GM19452 (cell line): ENCODE results near the gene MORN3.
A peak's percentile ranks its signal among the peaks of the same experiment; 100 is the strongest.
"Not testable (repeated sequence)": the region's sequence is repeated elsewhere in the genome, so short reads cannot be mapped to it uniquely, and the experiment has no call there.

Experiments used
- ATAC-seq: cut with Tn5 transposase; IDR thresholded peaks from one replicate; pipeline ENCODE4 v1.9.1; 2021; ENCODE audit not compliant: unreplicated experiment

MORN3 gene, protein sequence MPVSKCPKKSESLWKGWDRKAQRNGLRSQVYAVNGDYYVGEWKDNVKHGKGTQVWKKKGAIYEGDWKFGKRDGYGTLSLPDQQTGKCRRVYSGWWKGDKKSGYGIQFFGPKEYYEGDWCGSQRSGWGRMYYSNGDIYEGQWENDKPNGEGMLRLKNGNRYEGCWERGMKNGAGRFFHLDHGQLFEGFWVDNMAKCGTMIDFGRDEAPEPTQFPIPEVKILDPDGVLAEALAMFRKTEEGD

DNA sequence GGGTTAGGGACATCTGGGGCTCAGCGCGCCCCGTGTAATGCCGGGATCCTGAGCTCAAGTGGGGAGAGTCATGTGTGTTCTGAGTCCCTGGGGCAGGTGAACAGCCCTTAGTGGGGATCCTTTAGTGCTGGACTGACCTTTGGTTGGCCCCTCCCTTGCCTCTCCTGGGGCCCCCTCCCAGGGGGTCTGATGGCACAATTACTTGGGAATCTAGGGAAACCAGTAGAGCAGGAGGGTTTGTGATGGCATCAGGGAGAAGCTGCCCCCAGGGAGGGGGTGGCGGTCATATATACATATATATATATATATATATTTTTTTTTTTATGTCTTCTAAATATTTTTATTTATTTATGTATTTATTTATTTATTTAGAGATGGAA is at the start of gene MORN3:
Gene MORN3, minus strand, starts transcription at position 134 of the 380 bp plus-strand sequence. CDS start 171 bp downstream, outside the sequence.
- ATAC-seq = no peak

DNA sequence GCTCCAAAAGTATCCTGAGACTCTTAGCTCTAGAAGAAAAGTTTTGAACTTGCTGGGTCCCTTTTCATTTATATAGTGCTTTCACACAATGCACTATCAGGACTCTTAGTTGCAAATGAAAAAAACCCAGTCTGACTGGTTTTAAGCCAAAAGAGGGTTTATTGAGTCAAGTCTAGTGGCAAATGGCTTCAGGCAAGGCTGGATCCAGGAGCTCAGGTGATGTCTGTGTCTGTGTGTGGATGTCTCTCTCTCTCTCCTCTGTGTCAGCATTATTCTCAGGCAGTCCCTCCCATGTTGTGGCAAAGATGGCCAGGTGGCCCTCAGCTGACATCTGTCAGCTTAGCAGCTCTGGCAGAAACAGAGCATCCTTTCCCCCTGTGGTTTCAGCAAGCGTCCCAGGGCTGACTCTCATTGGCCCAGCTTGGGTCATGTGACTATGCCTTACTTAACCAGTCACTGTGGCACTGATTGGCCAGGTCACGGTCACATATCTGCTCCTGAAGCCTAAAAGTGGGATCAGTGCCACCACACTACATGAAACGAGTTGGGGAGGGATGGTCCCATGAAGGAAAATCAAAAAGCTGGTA is 49.3 kb upstream of the MORN3 start:
- no peak for ATAC-seq

DNA sequence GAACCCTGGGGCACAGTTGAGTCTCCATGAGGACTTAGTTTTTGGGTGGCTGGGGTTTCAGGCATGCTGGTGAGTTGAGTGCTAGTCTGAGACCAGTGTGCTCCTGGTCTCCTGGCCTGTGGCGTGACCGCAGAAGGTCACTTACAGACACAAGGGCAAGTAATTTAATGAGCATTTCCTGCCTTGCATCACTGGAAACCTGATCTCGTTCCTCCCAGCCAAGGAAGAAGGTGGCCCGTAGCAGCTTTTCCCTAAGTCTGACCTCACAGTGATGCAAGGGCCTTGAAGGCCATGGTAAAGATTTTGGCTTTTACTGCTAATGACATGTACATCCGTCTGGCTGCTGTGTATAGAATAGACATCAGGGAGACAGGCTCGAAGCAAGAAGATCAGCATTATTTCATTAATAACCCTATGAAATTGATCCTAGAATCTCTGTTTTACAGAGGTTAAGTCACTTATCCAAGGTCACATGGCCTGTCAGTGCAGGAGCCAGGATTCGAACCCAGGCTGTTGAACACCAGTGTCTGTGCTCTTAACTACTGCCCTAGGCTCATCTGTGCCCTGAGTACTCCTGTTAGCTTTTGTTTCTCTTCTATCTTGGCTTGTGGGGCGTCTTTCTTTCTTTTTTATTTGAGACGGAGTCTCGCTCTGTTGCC is 47.7 kb upstream of the MORN3 start:
- no peak for ATAC-seq

DNA sequence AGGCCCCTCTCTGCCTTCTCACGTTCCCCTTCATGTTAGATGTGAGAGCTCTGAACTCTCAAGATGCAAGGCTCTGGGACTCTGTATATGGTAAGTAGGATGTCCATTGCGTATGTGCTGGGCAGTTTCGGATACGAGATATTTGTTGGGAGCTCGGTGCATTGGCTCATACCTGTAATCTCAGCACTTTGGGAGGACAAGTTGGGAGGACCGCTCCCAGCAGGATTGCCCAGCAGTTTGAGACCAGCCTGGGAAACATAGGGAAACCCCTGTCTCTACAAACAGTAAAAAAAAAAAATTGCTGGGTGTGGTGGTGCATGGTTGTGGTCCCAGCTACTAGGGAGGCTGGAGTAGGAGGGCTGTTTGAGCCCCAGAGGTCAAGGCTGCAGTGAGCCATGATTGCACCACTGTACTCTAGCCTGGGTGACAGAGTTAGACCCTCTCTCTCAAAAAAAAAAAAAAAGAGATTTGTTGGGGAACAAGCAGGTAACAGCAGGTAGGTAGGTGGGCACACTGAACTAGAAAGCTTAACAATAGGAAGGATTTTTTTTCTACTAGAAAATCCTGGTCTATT is 46.5 kb upstream of the MORN3 start:
- ATAC-seq = no peak

DNA sequence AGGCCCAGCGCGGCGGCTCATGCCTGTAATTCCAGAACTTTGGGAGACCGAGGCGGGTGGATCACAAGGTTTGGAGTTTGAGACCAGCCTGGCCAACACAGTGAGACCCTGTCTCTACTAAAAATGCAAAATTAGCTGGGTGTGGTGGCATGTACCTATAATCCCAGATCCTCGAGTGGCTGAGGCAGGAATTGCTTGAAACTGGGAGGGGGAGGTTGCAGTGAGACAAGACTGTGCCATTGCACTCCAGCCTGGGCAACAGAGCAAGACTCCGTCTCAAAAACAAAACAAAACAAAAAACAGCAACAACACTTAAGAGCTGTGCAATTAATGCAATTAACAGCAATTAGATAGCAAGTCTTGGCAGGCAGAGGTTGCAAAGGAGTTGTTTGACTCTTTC is 45.6 kb upstream of the MORN3 start:
- ATAC-seq = not testable (repeated sequence)

DNA sequence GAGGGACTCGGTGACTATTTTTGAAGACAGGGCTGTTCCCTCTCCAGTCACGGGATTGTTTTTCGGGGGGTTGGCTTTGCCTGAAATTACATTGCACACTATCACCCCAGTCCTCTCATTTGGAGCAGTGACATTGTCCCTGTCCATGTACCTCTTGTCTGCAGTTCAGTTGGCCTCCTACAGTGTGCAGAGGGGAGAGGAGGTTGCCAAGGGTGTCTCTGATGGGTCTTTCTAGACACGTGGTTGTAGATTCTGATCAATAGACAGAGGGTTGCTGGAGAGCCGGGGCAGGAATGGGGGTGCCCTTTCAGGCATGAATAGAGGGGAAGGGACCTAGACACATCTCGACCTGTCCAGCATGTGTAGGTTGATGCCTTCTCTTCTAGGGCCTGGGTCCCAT is 44.3 kb upstream of the MORN3 start:
- ATAC-seq = no peak

DNA sequence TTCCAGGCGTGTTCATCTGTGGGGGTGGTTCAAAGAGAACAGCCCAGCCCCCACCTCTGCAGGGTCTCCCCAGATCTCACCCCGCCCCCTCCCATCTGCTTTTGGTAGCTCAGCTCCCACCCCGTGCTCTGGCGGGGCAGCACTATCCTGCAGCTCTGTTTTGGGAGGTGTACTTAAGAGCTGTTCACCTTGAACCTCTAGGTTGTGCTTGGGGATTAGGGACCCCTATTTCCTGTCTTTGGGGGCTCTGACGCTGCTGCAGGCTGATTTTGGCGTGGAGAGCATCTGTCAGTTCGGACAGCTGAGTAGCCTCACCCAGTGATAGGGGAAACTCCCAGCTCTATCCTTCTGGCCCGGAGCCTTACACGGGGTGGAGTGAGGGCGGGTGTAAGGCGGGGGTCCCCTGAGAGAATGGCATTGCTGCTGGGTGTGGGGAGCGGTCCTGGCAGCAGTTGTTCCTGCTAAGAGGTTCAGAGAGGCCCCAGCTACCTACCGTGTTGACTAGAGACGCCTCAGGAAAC is 43.9 kb upstream of the MORN3 start:
- no peak for ATAC-seq

DNA sequence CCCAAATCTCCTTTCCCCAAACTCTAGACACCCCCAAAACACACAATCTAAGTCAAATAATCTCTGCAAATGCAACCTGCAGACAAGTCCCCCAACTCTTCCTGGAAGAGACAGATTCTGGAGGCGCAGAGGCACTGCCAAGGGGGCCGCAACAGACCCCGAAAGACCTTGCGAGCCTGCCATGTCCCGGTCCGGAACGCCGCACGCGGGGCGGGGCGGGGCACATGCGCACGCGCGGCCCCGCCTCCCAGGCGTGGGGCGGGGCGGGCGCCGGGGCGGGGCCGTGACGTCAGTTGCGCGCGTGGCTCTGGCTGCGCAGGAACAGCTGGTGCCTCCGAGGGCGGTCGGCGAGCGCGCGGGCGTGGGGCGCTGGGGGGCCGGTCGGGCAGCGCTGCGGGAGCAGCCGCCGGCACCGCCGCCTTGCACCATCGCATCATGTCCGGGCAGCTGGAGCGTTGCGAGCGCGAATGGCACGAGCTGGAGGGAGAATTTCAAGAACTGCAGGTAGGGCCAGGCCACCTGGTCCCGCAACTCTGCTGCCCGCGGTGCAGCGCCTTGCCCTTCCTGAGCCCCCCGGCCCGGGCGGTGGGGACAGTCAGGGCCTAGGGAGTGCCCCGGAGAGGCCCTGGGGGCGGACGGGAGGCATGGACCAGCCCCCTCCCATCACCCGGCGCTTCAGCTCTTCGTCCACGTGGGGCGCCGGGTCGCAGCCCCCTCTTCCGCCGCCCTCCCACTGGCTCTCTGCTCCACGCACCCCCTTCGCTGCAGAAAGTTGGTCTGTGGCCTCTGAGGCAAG is 43.2 kb upstream of the MORN3 start, which contains the start of gene TMEM120B:
Gene TMEM120B, plus strand, starts transcription at position 292 of the 796 bp plus-strand sequence. Its CDS starts 144 bp downstream, at position 436.
- peak; percentile 81 for ATAC-seq

DNA sequence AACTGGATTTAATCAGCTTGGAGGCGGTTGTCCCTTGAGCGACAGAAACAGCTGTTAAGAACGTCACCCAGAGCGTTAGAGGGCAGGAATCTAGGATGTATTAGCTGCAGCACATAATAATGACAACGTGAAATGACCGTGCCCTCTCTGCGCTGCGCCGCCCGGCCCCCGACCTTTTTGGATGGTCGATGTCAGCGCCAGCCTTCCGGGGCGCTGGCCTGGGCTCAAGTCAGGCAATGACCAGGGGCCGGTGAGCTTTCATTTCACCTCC is 42.7 kb upstream of the MORN3 start:
- peak; percentile 42 for ATAC-seq

DNA sequence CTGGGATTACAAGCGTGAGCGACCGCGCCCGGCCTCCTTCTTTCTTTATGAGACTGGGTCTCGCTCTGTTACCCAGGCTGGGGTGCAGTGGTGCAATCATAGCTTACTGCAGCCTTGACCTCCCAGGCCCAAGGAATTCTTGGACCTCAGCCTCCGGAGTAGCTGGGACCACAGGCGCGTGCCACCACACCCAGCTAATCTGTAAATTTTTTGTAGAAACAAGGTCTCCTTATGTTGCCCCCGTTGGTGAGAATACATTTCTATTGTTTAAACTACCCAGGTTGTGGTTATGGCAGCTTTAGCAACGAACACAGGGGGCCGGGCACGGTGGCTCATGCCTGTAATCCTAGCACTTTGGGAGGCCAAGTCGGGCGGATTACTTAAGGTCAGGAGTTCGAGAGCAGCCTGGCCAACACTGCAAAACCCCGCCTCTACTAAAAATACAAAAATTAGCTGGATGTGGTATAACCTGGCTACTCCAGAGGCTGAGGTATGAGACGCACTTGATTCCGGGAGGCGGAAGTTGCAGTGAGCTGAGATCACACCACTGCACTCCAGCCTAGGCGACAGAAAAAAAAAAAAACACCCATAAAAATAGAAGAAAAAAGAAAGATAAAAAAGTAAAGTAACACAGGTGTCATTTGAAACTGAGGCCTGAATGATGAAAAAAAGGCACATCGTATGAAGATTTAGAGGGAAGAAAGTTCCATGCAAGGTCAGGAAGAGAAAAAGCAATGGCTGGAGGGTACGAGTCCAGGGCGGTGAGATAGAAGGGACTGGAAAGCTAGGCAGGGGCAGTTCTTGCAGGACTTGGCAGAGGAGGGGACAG is 42.1 kb upstream of the MORN3 start:
- ATAC-seq = no peak

DNA sequence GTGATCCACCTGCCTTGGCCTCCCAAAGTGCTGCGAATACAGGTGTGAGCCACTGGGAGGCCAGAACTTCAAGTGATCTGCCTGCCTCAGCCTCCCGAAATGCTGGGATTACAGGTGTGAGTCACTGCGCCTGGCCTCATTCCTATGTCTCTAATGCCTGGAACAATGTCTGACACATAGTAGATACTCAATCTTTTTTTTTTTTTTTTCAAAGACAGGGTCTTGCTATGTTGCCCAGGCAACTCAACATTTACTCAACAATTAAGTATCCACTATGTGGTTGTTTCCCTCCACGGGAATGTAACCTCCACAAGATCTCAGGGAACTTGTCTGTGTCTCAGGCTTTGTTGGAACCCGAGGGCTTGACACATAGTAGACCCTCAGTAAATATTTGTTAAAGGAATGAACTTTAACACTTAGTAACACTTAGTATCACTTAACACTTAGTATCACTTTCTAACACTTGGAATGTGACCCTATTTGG is 40.1 kb upstream of the MORN3 start:
- no peak for ATAC-seq

DNA sequence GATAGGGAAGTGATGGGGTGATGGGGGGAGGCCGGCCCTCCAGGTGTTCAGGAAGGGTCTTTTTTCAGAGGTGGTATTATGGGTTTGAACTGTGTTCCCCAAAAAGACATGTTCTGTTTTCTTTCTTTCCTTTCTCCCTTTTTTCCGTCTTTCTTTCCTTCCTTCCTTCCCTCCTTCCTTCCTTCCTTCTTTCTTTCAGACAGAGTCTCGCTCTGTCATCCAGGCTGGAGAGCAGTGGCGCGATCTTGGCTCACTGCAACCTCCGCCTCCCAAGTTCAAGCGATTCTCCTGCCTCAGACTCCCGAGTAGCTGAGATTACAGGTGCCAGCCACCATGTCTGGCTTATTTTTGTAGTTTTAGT is 39.6 kb upstream of the MORN3 start:
- ATAC-seq = not testable (repeated sequence)

DNA sequence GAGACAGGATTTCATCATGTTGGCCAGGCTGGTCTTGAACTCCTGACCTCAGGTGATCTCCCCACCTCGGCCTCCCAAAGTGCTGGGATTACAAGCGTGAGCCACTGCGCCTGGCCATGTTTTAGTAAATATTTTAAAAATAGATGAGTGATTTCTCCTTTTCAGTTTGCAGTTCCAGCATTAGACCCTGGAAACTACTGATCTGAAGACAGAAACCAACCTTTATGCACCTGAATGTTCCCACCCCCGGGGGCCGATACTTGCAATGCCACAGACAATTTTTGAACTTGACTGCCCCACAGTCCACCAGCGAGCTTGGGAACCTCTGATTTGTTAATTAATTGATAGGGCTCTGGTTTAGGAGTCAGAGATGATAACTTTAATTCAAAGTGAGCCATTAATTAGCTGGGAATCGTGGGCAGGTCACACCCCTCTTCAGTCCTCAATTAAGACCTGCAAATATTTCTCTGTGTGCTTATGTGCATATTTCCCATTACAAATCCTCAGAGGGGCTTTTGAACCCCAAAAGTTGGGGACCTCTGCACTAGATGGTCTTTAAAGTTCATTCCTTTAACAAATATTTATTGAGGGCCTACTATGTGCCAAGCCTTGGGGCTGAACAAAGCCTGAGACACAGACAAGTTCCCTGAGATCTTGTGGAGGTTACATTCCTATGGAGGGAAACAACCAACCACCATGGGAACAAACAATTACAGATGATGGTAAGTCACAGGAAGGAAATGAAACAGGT is 39.0 kb upstream of the MORN3 start:
- no peak for ATAC-seq

DNA sequence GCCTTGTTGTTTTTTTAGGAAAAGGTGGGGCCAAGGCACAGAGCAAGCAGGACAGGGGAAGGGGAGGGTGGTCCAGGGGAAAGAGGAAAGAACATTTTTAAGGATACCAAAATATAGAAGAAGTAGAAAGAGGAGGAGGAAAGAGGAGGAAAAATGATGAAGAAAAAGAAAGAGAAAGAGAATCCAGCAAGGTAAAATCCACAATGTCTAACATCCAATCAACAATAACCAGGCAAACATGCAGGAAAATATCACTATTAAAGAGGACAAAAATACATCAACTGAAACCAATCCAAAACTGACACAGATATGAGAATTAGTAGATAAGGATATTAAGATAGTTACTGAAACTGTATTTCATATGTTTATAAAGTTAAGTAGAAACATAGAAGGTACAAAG is 36.1 kb upstream of the MORN3 start:
- ATAC-seq = no peak

DNA sequence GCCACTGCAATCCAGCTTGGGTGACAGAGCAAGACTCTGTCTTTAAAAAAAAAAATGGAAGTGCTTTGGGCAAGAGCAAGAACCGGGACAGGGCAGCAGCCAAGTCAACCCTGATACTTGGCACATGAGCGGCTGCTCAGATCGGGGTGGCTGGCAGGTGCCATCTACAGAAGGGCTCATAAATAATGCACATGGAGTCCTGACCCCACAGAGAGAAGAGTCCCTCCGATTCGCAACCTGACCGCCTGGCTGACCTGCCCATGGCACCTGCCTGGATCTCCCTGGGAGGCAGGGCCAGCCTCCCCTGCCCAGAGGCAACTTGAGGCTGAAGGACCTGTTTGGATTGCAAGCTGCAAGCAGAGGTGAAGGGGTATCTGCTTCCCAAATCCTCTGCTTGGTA is 33.5 kb upstream of the MORN3 start:
- ATAC-seq = no peak

DNA sequence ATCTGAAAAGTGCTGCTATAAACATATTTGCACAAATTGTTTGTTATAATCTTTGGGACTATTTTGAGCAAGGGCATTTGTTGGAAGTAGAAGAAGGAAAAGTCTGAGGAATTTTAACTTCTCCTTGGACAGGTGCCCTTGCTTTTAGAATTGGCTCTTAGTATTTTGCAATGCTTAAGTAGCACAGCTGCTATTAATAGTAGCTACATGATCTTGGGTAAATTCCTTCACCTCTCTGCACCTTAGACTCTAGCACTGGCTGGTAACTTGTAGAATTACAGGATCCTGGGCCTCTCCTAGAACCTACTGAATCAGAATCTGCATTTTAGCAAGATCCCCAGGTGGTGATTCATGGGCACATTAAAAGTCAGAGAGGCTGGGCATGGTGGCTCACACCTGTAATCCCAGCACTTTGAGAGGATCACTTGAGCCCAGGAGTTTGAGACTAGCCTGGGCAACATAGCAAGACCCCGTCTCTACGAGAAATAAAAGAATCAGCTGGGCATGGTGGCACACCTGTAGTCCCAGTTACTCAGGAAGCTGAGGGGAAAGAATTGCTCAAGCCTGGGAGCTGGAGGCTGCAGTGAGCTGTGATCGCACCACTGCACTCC is 32.3 kb upstream of the MORN3 start:
- ATAC-seq = no peak

DNA sequence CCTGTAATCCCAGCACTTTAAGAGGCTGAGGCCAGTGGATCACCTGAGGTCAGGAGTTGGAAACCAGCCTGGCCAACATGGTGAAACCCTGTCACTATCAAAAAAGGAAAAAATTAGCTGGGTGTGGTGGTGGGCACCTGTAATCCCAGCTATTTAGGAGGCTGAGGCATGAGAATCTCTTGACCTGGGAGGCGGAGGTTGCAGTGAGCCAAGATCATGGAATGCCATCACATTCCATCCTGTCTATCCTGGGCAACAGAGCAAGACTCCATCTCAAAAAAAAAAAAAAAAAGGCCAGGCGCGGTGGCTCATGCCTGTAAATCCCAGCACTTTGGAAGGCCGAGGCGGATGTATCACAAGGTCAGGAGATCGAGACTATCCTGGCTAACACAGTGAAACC is 28.4 kb upstream of the MORN3 start:
- not testable (repeated sequence) for ATAC-seq

DNA sequence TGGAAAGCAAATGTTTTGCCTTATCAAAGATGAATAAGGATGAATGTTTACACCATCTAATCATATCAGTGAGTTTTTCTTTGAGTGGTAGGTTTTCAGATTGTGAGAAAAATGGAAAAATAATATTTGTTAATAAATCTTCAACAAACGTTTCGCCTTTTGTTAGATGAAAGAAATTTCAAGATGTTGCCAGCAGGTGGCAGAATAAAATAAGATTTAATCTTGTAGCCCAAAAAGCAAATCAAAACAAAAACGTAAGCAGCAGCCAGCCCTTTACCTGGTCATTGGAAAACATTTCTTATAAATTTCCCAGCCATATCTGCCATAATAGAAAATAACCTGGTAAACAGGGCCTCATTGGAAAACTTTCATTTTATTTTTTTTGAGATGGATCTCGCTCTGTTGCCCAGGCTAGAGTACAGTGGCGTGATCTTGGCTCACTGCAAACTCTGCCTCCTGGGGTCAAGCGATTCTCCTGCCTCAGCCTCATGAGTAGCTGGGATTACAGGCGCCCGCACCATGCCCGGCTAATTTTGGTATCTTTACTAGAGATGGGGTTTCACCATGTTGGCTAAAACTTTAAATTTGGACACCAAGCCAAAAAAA is 27.7 kb upstream of the MORN3 start:
- no peak for ATAC-seq
